EL (cell line): ENCODE results near the gene FTCDNL1.
A peak's percentile ranks its signal among the peaks of the same experiment; 100 is the strongest.

ENCODE experiments used
- DNase-seq: peaks from one replicate; pipeline ENCODE4 v3.0.0-alpha.2; 2016

The FTCDNL1 gene

GRCh38 chr2:199739413-199740110, 111.4 kb downstream of the FTCDNL1 start:
- peak; percentile 67 for DNase-seq

GRCh38 chr2:199738727-199739412, 112.1 kb downstream of the FTCDNL1 start:
- peak; percentile 63 for DNase-seq

- DNase-seq: no peak
These were observed 116.3 kb downstream of the FTCDNL1 start for GRCh38 chr2:199734651-199735050.

- DNase-seq: no peak
These were observed 117.0 kb downstream of the FTCDNL1 start for GRCh38 chr2:199734011-199734410.

GRCh38 chr2:199727801-199728200, 123.2 kb downstream of the FTCDNL1 start:
- DNase-seq: no peak

- DNase-seq: no peak
These were observed 123.7 kb downstream of the FTCDNL1 start for GRCh38 chr2:199727306-199727705.

- DNase-seq: no peak
These were observed 132.9 kb downstream of the FTCDNL1 start for GRCh38 chr2:199718074-199718473.

- no peak for DNase-seq
These were observed 133.4 kb downstream of the FTCDNL1 start for GRCh38 chr2:199717587-199717907.

- no peak for DNase-seq
These were observed 134.0 kb downstream of the FTCDNL1 start for GRCh38 chr2:199716807-199717586.

- DNase-seq: no peak
These were observed 137.2 kb downstream of the FTCDNL1 start for GRCh38 chr2:199713746-199714145.

- DNase-seq: peak; percentile 6
These were observed 140.4 kb downstream of the FTCDNL1 start for GRCh38 chr2:199710551-199710950.
